ENCODE results near the gene CCDC136.

DNA sequence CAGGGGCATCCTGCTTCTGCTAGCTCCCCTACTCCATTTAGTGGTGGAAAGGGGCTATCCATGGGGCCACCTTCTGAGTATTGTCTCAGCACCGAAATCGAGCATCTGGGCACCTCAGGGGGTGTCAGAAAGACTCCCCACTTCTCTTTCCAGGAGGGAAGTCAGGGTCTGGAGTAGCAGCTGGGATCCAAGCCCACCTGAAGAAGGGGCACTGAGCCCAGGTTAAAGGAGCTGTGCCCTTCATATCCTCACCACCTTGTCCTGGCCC, 41.0 kb downstream of the CCDC136 start:
- TF ChIP-seq, protein P1, sequence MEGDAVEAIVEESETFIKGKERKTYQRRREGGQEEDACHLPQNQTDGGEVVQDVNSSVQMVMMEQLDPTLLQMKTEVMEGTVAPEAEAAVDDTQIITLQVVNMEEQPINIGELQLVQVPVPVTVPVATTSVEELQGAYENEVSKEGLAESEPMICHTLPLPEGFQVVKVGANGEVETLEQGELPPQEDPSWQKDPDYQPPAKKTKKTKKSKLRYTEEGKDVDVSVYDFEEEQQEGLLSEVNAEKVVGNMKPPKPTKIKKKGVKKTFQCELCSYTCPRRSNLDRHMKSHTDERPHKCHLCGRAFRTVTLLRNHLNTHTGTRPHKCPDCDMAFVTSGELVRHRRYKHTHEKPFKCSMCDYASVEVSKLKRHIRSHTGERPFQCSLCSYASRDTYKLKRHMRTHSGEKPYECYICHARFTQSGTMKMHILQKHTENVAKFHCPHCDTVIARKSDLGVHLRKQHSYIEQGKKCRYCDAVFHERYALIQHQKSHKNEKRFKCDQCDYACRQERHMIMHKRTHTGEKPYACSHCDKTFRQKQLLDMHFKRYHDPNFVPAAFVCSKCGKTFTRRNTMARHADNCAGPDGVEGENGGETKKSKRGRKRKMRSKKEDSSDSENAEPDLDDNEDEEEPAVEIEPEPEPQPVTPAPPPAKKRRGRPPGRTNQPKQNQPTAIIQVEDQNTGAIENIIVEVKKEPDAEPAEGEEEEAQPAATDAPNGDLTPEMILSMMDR (IDR thresholded peaks at IDR 0.05 in 4 of 5, conservative IDR thresholded peaks at IDR 0.05 in 1 of 5) = no peak
- no peak for TF ChIP-seq POLR2A (IDR thresholded peaks at IDR 0.05)
